DND-41 (cell line): ENCODE data around the gene DAZAP1.
A peak's percentile ranks its signal among the peaks of the same experiment; 100 is the strongest.

Source experiments
- ATAC-seq: fragments of 200-7000 bp; cut with Tn5 transposase; 3 replicates; pipeline ENCODE4 v1.9.1; 2021; ENCODE audit warnings: low read depth; ENCODE audit not compliant: insufficient read depth
- DNase-seq: peaks from one replicate; pipeline ENCODE4 v3.0.0-alpha.2; 2020
- H2AFZ ChIP-seq: 2 replicates; pipeline ENCODE4 v1.6.0; 2012; ENCODE audit warnings: low read depth, low read length
- H3K27ac ChIP-seq: 2 replicates; pipeline ENCODE4 v1.5.1; 2012; ENCODE audit warnings: low read length, inconsistent platforms
- H3K27me3 ChIP-seq: fragments of 200-600 bp; sonication (generic); 2 replicates; pipeline ENCODE4 v1.6.0; 2012; ENCODE audit warnings: low read length, mild to moderate bottlenecking, inconsistent platforms; ENCODE audit not compliant: insufficient read depth, poor library complexity
- H3K36me3 ChIP-seq: 2 replicates; pipeline ENCODE4 v1.5.1; 2012; ENCODE audit warnings: low read length, inconsistent platforms; ENCODE audit not compliant: insufficient read depth
- H3K4me1 ChIP-seq: 2 replicates; pipeline ENCODE4 v1.5.1; 2012; ENCODE audit warnings: mild to moderate bottlenecking, low read length; ENCODE audit not compliant: insufficient read depth
- H3K4me2 ChIP-seq: 2 replicates; pipeline ENCODE4 v1.6.0; 2012; ENCODE audit warnings: mild to moderate bottlenecking, moderate library complexity, low read length, inconsistent platforms; ENCODE audit not compliant: insufficient read depth
- H3K4me3 ChIP-seq, 2 experiments: fragments of 200-600 bp in 1 of 2; shearing (Covaris generic) in 1 of 2; 2 replicates each; pipeline ENCODE4 v1.5.1; 2012 to 2016; ENCODE audit warnings: inconsistent platforms in 2 of 2, low read length in 2 of 2, mild to moderate bottlenecking in 2 of 2, low read depth in 1 of 2, moderate library complexity in 1 of 2
- H3K79me2 ChIP-seq: 2 replicates; pipeline ENCODE4 v1.6.0; 2012; ENCODE audit warnings: low read length, inconsistent platforms; ENCODE audit not compliant: insufficient read depth
- H3K9ac ChIP-seq: 2 replicates; pipeline ENCODE4 v1.6.0; 2012; ENCODE audit warnings: low read depth, mild to moderate bottlenecking, inconsistent platforms, low read length, moderate library complexity
- H3K9me3 ChIP-seq: 2 replicates; pipeline ENCODE4 v1.5.1; 2012; ENCODE audit warnings: low read length, moderate library complexity, mild to moderate bottlenecking, inconsistent platforms; ENCODE audit not compliant: insufficient read depth, severe bottlenecking
- H4K20me1 ChIP-seq: 2 replicates; pipeline ENCODE4 v1.6.0; 2012; ENCODE audit warnings: low read length; ENCODE audit not compliant: insufficient read depth
- EZH2 ChIP-seq: IDR thresholded peaks from 3 replicates; pipeline ENCODE4 v1.6.1; 2012; ENCODE audit warnings: borderline replicate concordance, low read depth, mild to moderate bottlenecking, moderate library complexity, low read length, inconsistent platforms; ENCODE audit not compliant: severe bottlenecking
- TF ChIP-seq, protein P1 (sequence below): IDR thresholded peaks from 2 replicates; pipeline ENCODE4 v1.5.1; 2012; ENCODE audit warnings: borderline replicate concordance, low read length, moderate library complexity, mild to moderate bottlenecking; ENCODE audit not compliant: poor library complexity, severe bottlenecking; ENCODE audit errors: extremely low read depth

The DAZAP1 gene

DNA sequence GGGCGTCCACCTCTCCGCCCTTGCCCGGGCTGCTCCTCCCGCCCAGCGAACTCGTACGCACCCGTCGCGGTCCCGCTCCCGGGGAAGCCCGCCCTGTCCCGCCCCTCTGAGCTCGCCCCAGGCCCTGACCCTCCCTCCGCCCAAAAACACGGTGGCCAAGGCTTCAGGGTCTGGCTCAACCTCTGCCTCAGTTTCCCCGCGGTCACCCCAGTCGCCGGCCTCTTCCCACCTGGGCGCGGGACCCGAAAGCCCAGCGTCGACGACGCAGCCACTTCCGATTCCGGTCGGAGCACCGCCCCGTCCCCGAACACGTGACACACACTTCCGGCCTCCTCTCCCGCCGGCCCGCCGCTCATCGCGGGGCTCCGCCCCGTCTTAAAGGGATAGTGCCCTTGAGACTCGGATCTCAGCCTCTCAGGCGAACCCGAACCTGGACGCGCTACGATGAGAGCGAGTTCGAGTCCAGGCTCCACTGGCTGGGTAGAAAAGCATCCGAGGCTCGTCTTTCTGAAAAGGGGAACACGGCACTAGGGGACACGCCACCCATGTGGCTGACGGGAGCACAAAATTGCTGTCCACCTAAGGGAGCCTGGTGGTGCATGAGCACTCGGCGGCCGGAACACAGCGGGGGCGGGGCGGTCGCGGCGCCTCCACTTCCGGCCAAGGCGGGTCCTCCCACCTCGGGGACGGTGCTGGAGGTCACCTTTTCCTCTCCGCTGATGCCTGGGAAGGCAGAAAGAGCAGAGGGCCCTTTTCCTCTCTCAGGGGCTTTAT lies 71.7 kb downstream of the DAZAP1 start, which contains the start of gene C19orf25:
TSS of gene C19orf25 (minus strand) at position 282 of the 774 bp plus-strand sequence. CDS start 312 bp downstream, outside the sequence.
- ATAC-seq = peak; percentile 94
- peaks cover 40% of the 10 kb centered on the region for H3K79me2 ChIP-seq
- peak within 1 kb of the TSS; percentile 98 for H3K27ac ChIP-seq
- no peaks in the 10 kb centered on the region for H3K9me3 ChIP-seq
- peak within 1 kb of the TSS; percentile 92 for H3K9ac ChIP-seq
- H2AFZ ChIP-seq = peak within 1 kb of the TSS; percentile 100
- no peak for TF ChIP-seq EZH2
- TF ChIP-seq, protein P1, sequence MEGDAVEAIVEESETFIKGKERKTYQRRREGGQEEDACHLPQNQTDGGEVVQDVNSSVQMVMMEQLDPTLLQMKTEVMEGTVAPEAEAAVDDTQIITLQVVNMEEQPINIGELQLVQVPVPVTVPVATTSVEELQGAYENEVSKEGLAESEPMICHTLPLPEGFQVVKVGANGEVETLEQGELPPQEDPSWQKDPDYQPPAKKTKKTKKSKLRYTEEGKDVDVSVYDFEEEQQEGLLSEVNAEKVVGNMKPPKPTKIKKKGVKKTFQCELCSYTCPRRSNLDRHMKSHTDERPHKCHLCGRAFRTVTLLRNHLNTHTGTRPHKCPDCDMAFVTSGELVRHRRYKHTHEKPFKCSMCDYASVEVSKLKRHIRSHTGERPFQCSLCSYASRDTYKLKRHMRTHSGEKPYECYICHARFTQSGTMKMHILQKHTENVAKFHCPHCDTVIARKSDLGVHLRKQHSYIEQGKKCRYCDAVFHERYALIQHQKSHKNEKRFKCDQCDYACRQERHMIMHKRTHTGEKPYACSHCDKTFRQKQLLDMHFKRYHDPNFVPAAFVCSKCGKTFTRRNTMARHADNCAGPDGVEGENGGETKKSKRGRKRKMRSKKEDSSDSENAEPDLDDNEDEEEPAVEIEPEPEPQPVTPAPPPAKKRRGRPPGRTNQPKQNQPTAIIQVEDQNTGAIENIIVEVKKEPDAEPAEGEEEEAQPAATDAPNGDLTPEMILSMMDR = no peak
- peaks cover 24% of the 10 kb centered on the region for H3K36me3 ChIP-seq
- H3K27me3 ChIP-seq = no peaks in the 10 kb centered on the region
- H4K20me1 ChIP-seq = peaks cover 39% of the 10 kb centered on the region
- H3K4me1 ChIP-seq = peaks cover 28% of the 10 kb centered on the region
- peak; percentile 95 for DNase-seq
- peak within 1 kb of the TSS; percentile 89 to 98 for H3K4me3 ChIP-seq
- peak within 1 kb of the TSS; percentile 99 for H3K4me2 ChIP-seq

GRCh38 chr19:1481224-1481892 lies 74.0 kb downstream of the DAZAP1 start:
- TF ChIP-seq, protein P1 = no peak
- no peak for TF ChIP-seq EZH2
- Histone ChIP-seq H3K27ac (no peak overlapping the region), H3K27me3 (no peaks in the 10 kb centered on the region), H3K4me2 (no peak overlapping the region), H2AFZ (no peak overlapping the region), H3K79me2 (peaks cover 25% of the 10 kb centered on the region), H4K20me1 (peaks cover 17% of the 10 kb centered on the region), H3K4me3 (no peak overlapping the region), H3K9ac (no peak overlapping the region), H3K36me3 (peaks cover 7% of the 10 kb centered on the region), H3K4me1 (peaks cover 27% of the 10 kb centered on the region), H3K9me3 (no peaks in the 10 kb centered on the region)
- DNase-seq = no peak
- ATAC-seq = no peak

GRCh38 chr19:1481893-1482360 lies 74.5 kb downstream of the DAZAP1 start:
- DNase-seq (no peak), ATAC-seq (no peak)
- Histone ChIP-seq H3K9me3 (no peaks in the 10 kb centered on the region), H2AFZ (no peak overlapping the region), H3K27me3 (no peaks in the 10 kb centered on the region), H4K20me1 (peaks cover 13% of the 10 kb centered on the region), H3K4me3 (no peak overlapping the region), H3K27ac (no peak overlapping the region), H3K4me1 (peaks cover 23% of the 10 kb centered on the region), H3K4me2 (no peak overlapping the region), H3K79me2 (peaks cover 21% of the 10 kb centered on the region), H3K9ac (no peak overlapping the region), H3K36me3 (peaks cover 4% of the 10 kb centered on the region)
- TF ChIP-seq, protein P1 = no peak
- no peak for TF ChIP-seq EZH2
